D341Med (cell line): ENCODE results near the gene DPT.
"Not testable (repeated sequence)": the region's sequence is repeated elsewhere in the genome, so short reads cannot be mapped to it uniquely, and the experiment has no call there.

Experiments used
- DNase-seq: peaks from one replicate; pipeline ENCODE4 v3.0.0; 2012; ENCODE audit warnings: low spot score

DPT gene

DNA sequence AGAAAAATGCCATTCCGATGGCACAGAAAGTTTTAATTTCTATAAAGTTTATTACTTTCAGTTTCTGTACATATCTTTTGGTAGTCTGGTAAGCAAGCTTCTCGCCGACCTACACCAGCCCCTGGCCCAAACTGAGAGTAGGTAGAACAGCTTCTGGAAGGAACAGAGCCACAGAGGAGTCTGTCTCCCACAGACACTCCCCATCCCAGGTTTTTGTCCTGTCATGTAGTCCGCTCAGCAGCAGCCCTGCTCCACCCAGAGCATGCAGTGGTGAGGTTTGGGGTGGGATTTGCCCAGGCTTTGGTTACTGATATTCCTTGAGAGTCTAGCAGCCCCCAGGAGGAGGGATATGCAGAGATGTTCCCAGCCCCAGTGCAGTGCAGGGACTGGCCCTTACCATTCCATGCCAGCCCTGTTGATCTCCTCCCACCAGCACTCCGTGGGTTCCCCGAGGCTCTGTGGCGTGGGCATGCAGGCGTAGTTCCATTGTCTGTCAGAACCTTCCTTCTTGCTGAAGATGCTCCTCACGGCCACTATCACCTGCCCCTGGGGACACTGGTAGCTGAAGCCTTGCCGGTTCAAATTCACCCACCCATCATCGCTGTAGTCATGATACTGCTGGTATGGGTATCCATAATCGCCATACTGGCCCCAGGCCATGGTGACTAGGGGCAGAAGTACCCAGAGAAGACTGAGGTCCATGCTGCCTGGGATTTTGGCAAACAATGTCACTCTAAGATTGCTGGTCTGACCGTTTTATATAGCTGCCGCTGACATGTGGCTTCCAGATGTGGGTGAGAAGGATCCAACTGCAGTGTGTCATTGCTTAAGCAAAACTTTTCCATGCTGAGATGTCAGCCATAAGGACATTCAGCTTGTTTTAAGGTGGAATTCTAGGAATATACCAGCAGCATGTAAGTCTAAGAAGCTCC lies at the start of gene DPT:
DPT (minus strand) TSS at position 734 of the 932 bp plus-strand sequence; CDS start at position 702, 32 bp downstream.
- no peak for DNase-seq

DNA sequence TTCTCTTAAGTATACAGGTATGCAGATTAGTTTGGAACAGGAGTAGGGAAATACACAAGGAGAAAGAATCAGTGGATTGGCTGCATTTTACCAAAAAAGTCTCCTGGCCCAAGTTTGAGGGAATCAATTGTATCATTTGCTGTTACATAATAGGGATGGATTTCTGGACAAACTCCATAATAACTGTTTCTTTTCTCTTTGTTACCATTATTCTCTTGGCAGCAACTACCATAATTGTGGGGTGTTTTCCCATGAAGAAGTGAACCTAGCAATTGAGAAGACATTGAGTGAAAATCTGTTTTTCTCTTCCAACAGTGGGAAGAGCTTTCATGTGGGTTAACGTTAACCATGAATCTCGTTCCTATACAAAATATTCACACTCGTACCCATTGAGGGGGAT lies 46.4 kb upstream of the DPT start:
- no peak for DNase-seq

DNA sequence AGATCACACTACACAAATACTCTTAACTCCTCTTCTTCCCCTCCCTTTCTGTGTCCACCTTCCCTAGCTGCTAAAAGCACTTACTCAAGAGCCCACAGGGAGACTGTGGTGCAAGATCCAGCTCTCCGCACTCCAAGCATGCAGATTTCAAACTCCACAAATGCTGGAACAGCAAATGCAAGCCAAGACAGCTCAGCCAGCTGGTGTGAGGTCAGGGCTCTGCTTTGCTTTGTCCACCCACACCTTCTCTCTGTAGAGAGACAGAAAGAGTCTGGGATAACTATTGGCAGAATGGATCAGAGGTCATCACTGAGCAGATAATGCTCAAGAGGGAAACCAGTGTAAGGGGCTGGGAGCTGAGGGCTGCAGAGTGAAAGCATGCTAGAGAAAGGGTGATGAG lies 45.2 kb upstream of the DPT start:
- no peak for DNase-seq

DNA sequence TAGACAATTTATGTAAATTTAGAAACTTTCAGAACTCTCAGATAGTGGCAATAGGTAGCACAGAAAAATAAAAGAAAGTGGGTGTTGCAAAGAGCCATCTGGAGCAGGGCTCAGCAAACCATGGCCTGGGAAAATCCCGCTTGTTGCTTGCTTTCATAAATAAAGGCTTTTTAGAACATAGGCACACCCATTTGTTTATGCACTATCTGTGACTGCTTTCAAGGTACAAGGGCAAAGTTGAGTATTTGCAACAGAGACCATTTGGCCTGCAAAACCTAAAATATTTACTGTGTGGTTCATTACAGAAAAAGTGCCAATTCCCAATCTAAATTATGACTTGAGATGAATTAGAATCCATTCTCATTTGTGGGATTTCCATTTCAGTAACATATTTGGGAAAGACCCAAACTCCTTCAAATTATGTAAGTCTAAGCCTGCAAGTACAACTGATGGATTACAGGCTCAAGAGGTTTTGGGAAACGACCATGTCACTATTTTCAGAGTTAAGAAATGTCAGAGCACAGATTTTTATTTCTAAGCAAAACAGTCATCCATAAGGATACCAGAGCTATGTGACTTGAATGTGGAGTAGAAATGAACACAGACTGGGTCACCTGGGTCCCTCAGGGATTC lies 43.5 kb upstream of the DPT start:
- no peak for DNase-seq

DNA sequence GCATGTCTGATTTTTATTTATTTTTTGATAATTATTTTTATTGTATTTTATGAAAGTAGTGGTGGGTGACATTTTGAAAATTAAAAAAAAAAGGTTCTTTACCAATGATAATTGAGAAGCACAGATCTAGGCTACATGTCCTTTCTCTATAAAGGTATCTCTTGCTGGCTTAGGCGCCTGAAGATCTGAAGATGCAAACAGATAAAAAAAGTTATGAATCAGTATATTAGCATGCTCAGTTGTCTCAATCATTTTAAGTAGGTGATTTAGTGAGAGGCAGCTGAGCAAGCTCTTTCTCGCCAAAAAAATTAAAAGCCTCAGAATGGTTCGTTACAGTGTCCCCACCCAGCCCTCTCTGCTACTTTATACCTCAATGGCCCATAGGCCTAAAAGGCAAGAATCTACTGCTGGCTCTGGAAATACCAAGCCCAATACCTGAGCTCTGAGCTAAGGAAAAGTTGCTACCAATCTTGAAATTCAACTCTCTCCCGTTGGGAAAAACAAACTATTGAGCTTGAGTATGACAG lies 42.2 kb upstream of the DPT start:
- DNase-seq = no peak

DNA sequence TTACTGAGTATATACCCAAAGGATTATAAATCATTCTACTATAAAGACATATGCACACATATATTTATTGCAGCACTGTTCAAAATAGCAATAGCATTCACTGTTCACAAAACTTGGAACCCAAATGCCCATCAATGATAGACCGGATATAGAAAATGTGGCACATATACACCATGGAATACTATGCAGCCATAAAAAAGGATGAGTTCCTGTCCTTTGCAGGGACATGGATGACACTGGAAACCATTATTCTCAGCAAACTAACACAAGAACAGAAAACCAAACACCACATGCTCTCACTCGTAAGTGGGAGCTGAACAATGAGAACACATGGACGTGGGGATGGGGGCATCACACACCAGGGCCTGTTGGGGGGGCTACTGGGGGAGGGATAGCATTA lies 40.9 kb upstream of the DPT start:
- not testable (repeated sequence) for DNase-seq

DNA sequence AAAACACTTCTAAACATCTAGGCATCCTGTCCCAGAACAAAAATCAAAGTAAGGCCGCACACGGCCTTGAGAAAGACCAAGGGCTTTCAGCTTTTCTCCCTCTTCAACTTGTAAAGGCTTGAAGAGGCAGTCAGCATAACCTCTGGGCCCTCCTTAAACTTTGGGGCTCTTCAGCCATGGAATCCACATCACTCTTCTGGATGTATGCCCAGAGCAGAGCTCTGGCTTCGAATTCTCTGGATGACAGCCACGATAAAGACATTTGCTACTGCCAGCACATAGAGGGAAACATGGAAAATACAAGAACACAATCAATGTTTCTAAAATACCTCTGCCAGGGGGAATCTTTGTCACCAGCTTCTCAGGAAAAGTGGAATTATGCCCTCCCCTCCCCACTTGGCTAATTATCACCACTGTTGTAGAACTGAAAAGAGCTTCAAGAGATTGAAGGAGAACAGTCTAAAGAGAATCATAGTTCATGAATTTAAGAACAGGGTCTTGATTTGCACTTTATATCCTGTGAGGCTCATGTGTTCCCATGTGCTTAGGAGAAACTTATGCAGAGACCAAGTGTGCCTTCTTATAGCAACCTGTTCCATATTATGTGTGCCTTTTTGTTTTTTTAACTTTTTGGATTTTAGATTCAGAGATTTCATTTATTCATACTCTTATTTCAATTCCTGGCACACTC lies 39.0 kb upstream of the DPT start:
- DNase-seq = no peak

DNA sequence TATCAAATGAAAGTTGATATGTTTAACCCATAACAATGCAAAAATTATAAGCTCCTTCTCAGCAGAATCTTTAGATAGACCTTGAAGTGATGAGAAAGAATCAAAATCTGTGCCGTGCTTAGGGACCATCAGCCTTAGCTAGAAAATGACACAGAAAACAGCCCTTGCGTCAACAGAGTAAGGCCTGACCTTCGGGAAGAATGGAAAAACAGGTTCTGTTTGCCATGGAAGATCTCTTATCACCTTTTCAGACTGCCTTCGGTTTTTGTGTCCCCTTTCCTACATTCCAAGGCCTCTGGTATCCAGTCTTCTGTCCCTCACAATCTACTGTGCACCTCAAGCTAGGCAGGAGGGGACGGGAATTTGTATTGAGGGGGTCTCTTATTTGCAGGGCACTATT lies 37.6 kb upstream of the DPT start:
- DNase-seq = no peak

DNA sequence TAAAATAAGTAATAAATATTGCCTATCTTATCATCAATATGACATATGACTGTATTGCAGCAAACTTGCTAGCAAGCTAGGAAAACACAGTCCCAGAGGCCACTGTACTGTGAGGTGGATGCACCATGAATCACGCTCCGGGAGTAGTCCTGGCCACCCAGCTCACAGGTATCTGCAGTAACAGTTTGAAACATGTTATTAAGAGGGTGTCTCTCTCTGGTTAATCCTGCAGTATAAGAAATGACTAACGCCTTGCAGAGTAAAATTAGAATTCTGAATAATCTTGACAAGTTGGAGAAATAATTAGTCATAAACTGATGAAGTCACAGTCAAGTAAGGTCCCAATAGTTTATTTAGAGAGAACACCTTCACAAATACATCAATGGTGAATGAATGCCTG lies 34.0 kb upstream of the DPT start:
- DNase-seq = no peak

DNA sequence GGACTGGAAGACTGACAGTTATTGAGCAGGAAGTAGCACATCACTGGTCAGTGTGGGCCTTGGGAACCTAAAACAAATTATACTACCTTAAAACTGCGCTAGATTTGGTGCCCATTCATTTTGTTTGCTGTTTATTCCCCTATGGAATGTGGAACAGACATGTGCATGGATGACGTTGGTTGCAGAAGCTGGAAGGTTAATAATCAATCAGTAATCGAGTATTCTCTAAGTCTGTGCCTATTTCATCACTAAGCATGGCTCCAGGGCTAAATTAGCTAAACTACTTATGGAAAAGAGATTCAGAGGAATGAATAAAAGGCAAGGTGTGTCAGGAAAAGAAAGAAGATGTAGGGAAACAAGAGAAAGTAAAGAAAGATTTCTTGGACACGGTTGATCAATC lies 33.5 kb upstream of the DPT start:
- no peak for DNase-seq

DNA sequence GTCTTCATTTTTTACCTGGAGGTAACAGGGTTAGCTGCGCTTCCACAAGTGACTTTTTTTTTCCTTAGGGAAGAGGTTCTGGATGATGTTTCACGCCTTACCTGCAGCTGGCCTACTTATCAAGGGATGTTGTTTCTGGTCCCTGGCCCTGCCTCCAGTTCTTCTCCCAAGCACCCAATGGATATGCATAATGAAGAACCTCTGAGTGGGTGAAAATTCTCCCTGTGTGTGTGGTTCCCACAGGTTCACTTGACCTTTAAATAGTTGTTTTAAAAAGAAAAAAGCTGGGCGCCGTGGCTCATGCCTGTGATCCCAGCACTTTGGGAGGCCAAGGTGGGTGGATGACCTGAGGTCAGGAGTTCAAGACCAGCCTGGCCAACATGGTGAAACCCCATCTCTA lies 31.8 kb upstream of the DPT start:
- no peak for DNase-seq

DNA sequence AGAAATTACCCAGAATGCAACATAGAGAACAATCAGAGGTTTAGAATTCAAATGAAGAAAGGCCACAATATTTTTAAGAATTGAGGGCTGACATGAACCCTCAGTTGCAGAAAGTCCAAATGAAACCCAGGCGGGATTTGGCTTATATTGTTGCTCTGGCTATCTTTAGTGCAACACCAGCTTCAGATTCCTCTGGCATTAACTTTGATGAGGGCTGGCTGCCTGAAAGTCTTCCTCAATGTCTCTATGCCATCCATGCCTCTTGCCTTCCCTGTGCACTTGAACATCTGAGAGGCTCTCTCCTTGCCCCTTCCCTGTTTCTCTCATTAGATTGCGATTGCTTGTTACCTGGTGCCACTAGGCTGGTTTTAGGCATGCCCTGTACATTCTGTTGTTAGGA lies 31.2 kb upstream of the DPT start:
- no peak for DNase-seq

DNA sequence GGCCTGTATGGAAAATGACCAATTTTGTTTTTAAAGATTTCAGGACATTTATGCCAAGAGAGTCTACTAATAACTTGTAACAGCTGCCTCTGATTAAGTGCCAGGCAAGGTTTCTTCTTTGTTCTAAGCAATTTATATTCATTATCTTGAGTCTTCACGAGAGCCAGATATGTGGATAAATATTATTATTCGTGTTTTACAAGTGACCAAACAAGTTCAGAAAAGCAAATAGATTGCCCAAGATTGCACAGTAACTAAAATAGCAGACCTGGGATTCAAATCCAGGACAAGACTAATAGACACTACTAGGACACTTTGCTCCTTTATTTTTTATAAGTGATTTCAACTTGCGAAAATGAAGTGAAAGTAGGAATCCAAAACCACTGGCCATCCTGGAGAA lies 30.1 kb upstream of the DPT start:
- no peak for DNase-seq

DNA sequence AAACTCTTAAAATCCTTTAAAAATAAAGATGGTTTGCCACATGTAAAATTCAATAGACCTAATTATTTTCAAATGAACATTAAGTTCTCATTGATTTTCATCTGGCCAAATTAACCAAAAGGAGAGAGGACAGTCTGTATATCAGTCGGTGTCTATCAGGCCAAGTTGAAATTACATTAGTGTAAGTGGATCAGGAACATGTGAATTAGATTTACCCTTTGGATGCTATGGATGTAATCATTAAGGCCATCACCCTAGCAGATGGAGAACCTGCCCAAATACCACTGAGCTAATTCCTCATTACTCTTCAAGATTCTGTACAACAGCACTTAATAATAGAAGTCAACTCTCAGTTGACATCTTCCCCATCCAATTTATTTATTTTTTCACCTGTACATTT lies 29.5 kb upstream of the DPT start:
- no peak for DNase-seq

DNA sequence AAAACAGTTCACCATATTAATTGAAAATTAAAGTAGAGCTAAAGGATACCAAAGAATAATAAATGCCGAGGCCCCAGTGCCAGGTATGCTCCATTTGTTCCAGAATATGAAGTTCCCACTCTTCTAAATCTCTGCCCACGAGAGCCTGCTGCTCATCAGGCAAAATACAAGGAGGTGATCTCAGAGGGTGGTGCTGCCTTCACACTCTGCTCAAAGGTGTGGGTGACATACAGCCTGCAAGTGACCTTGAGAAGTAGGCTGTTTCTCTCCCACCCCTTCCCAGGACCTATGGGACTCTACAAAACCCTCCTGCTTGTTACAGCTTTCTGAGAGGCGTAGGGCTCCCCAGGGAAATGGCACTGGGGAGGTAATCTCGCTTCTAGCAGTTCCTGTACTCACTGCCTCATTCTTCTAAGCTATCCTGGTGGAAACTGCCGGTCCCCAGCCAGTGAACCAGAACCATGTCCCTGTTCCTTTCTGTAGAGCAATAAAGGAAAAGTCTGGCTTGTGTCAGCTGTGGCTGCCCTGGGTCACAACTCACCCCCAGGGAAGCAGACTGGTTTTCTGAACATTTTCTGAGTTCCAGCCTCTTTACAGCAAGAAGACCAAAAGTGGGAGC lies 26.9 kb upstream of the DPT start:
- peak; percentile 43 for DNase-seq

DNA sequence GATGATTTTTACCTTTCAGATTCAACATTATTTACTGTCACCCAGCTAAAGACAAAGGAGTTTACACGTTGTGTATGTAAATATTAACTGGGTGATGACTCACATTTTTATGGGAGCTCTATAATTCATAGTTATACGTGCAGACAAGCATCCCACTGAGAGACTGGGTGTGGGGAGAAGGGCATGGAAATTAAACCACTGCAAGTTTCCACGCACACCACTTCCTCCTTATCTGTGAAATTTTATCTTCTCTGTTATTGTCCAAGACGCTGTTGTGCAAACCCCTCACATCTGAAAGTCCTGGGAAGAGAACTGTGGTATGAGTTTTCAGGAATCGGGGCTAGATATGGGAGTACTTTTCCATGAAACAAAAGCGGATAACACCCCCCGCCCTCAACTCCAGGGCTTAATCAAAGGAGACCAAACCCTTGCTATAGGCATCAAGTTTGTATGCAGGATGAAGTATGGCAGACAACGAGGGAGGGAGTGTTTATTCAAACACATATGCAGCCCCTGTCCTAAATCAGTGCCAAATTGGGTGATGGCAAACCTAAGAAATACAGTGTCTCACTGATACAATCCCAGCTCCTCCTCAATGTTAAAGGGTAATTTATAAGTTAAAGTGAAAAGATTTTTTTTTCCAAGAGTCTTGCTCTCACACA lies 23.3 kb upstream of the DPT start:
- DNase-seq = no peak

DNA sequence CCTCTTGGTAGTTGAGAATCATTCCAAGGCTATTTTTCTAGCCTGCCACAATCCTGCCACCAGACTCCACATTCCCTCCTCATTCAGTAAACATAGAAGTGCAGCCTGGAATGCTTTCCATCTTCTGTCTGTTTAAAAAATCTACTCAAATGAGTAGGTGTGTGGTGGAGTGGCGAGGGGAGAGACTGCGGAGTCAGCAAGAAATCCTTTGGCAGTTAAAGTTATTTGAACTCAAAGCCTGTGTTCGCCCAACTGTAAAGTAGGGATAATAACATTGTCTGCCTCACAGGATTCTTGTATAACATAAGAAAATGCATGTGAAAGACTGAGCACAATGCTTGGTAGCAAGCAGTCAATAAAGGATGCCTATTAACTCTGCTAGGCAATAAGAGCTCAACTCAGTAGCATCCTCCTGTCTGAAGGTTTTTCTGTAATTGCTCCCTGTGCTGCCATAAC lies 22.2 kb upstream of the DPT start:
- no peak for DNase-seq

DNA sequence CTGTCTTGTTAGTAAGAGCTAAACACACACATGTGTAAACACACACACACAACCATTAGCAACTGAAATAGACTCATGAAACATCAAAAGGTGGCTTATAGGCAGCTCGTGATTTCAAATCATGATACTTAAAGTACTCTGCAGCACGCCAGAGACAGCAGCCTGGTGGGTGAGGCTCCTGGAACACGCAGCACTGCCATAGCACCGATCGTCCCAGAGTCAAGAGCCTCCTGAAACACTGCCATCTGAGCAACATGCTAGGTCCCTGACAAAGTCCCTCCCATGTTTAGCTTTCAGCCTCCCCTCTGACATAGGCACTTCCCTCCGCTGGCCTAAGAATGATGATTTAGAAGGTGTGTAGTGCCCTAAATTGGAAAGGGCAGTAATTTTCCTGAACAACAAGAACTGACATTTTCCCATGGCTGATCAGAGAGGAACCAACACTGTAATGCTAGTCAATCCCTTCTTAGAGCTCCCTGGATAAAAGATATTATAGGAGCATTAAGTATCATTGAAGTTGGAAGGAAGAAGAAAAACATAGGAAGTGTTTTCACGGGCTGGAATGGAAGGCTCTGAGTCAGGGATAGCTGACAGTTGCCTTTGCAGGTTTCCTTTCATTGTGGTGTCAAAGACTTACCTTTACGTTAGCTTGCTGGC lies 14.1 kb upstream of the DPT start:
- DNase-seq = peak; percentile 55

DNA sequence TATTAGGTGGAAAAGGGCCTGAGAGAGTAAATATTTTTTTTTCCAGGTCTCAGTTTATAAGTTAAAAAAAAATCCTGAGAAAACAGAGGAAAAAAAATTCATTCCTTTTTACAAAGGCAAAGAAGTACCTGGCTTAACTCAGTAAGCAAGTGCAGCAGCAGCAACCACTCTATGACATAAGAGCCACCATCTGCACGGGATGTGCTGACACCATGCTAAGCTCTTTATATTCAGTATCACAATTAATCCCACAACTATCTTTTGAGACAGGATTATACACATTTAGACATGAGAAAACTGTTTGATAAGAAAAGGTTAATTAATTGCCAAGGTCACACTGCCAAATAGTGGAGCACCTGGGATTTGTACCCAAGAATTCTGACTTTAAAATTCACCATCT lies 13.4 kb upstream of the DPT start:
- peak; percentile 79 for DNase-seq

DNA sequence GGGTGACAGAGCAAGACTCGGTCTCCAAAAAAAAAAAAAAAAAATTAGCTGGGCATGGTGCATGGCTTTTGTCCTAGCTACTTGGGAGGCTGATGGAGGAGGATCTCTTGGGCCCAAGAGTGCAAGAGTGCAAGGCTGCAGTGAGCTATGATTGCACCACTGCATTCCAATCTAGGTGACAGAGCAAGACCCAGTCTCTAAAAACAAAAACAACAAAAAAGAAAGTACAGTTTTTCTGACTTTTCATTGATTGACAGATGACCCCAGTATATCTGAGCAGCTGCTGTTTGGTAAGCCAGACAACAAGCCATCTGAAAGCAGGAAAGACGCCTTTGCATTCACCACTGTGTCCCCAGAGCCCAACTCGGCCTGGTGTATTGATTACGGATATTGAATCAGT lies 10.9 kb upstream of the DPT start:
- no peak for DNase-seq

DNA sequence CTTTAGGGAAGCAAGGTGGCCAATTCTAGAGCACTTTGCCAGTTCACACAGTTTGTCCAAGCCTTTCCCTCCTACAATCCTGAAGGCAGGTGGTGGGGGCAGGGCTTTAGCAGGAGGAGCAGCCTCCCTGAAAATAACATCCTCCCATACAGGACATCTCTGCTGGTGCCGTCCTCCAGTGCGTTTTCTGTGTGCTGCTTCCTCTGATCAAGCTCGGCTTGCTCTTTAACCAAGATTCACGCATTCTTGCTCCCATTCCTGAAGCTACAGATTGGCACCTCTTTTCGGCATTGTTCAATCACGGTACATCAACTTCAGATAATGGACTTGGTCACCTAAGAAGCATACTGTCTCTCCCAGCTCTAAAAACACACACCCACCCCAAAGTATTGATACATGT lies 7.5 kb upstream of the DPT start:
- DNase-seq = no peak
